ENCODE measurements around the gene PLPP3. TPM values are rescaled to one million over a fixed set of nuclear protein-coding genes. Genes with fewer than 3 reads are reported as not detected.

PLPP3 gene
- total and polyA plus RNA-seq, 9 of the 15 experiments (the other 6 are each of a cell fraction or from before 2014, with no cell fraction given), result 0.07 to 0.54 (median 0.20) TPM

DNA sequence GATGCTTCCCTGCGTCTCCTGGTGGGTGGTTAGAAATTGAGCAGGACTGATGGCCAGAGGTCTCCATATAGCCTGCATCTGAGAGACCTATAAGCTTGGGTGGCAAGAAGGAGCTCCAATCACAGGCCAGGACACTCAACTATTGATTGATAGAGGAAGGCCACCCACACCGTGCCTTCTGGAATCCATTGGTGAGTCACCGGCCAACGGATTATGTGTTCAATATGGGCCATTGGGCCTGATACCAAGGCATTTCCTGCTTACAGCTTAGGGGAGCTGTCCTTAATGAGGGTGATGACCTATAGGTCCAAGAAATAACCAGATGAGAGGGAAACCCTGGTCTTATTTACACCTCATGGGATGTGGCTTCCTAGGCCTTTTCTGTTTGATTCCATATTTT is 115.1 kb downstream of the PLPP3 start (continued):
- TF ChIP-seq, protein P1, sequence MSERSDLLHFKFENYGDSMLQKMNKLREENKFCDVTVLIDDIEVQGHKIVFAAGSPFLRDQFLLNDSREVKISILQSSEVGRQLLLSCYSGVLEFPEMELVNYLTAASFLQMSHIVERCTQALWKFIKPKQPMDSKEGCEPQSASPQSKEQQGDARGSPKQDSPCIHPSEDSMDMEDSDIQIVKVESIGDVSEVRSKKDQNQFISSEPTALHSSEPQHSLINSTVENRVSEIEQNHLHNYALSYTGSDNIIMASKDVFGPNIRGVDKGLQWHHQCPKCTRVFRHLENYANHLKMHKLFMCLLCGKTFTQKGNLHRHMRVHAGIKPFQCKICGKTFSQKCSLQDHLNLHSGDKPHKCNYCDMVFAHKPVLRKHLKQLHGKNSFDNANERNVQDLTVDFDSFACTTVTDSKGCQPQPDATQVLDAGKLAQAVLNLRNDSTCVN (CRISPR knock-in tag; IDR thresholded peaks at IDR 0.05), result no peak
- TF ChIP-seq POLR2H (tag; IDR thresholded peaks at IDR 0.05; ENCODE audit: low read depth) (no peak), ZNF41 (CRISPR knock-in tag; conservative IDR thresholded peaks at IDR 0.05) (no peak), ILF3 (IDR thresholded peaks at IDR 0.05; ENCODE audit: borderline replicate concordance) (no peak), MAZ (CRISPR knock-in tag; conservative IDR thresholded peaks at IDR 0.05 in 1 of 2, IDR thresholded peaks at IDR 0.05 in 1 of 2) (no peak)
- TF ChIP-seq, protein P2, sequence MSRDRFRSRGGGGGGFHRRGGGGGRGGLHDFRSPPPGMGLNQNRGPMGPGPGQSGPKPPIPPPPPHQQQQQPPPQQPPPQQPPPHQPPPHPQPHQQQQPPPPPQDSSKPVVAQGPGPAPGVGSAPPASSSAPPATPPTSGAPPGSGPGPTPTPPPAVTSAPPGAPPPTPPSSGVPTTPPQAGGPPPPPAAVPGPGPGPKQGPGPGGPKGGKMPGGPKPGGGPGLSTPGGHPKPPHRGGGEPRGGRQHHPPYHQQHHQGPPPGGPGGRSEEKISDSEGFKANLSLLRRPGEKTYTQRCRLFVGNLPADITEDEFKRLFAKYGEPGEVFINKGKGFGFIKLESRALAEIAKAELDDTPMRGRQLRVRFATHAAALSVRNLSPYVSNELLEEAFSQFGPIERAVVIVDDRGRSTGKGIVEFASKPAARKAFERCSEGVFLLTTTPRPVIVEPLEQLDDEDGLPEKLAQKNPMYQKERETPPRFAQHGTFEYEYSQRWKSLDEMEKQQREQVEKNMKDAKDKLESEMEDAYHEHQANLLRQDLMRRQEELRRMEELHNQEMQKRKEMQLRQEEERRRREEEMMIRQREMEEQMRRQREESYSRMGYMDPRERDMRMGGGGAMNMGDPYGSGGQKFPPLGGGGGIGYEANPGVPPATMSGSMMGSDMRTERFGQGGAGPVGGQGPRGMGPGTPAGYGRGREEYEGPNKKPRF (IDR thresholded peaks at IDR 0.05; ENCODE audit: low read depth, low read length), result no peak

DNA sequence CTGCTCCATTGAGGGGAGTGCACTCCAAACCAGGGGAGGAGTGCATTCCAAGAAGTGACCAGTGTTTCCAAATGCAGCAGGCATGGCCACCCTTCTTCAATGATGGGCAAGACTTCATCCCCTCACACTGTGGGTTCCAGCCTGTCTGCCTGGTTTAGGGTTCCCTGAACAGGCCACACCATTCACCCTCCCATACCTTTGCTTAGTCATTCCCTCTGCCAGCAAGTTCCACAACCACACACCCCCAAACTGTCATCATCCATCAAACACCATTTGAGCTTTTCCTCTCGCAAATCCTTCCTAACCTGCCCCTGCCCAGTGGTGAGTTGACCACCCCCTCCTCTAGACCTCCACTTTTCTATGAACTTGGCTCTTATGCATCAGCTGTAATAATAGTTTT is 116.0 kb downstream of the PLPP3 start:
- Histone ChIP-seq H3K27ac (ENCODE audit: extremely low read depth, low read depth, low read length) (no peak overlapping the region), H4K20me1 (replicated peaks; ENCODE audit: control insufficient read depth, insufficient read depth, low read length) (no peaks in the 10 kb centered on the region), H3K9ac (ENCODE audit: insufficient read depth in 1 of 2, low read depth in 2 of 2, low read length in 2 of 2) (no peak overlapping the region), H3K4me2 (ENCODE audit: insufficient read depth, low read length) (no peak overlapping the region), H3K9me3 (replicated peaks; ENCODE audit: control insufficient read depth, insufficient read depth, low read depth, low read length) (no peaks in the 10 kb centered on the region), H3K4me1 (replicated peaks in 1 of 2; ENCODE audit: control insufficient read depth in 2 of 2, insufficient read depth in 2 of 2, low read length in 2 of 2) (no peaks in the 10 kb centered on the region), H2AFZ (ENCODE audit: low read depth, low read length) (no peak overlapping the region), H3K27me3 (ENCODE audit: control insufficient read depth in 2 of 2, insufficient read depth in 2 of 2, low read length in 2 of 2) (no peaks in the 10 kb centered on the region; a peak in 1 of 5 replicates), H3K9me1 (ENCODE audit: control insufficient read depth, insufficient read depth, low read length) (no peaks in the 10 kb centered on the region), H3K36me3 (ENCODE audit: control insufficient read depth, insufficient read depth, low read length) (no peaks in the 10 kb centered on the region), H3K4me3 (no peak overlapping the region), H3K79me2 (ENCODE audit: control insufficient read depth, insufficient read depth, low read length) (no peaks in the 10 kb centered on the region)
- intact Hi-C loops (cut with micrococcal nuclease), result no loop called here
- ATAC-seq (no peak), DNase-seq (ENCODE audit: extremely low read depth in 1 of 4, low spot score in 3 of 4) (no peak), FAIRE-seq (no peak)
- WGBS (ENCODE audit: insufficient coverage, low coverage, missing lambda C conversion rate), result 0% methylated on average over 1 of the region's 1 CpG
- BruUV-seq (replicated peaks), result no TSS peak
- in situ Hi-C loops (cut with MboI), result no loop called here
- no peak for TF ChIP-seq ZNF140 (CRISPR knock-in tag; IDR thresholded peaks at IDR 0.05)
- TF ChIP-seq WHSC1 (IDR thresholded peaks at IDR 0.05; ENCODE audit: low read length), result no peak
- TF ChIP-seq MAFG (tag; conservative IDR thresholded peaks at IDR 0.05), result peak; percentile 36; the same call in 1 of the 2 replicates
- TF ChIP-seq, protein P3, sequence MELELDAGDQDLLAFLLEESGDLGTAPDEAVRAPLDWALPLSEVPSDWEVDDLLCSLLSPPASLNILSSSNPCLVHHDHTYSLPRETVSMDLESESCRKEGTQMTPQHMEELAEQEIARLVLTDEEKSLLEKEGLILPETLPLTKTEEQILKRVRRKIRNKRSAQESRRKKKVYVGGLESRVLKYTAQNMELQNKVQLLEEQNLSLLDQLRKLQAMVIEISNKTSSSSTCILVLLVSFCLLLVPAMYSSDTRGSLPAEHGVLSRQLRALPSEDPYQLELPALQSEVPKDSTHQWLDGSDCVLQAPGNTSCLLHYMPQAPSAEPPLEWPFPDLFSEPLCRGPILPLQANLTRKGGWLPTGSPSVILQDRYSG (tag; conservative IDR thresholded peaks at IDR 0.05; ENCODE audit: low read depth), result no peak
- no peak for TF ChIP-seq ARID2 (IDR thresholded peaks at IDR 0.05)
- POLR2A ChIA-PET, result no interaction called here
- CTCF ChIA-PET (ENCODE audit: low intra/inter-chr PET ratio), result no interaction called here
